ENCODE measurements around the gene GSTA3.

GSTA3 gene

DNA sequence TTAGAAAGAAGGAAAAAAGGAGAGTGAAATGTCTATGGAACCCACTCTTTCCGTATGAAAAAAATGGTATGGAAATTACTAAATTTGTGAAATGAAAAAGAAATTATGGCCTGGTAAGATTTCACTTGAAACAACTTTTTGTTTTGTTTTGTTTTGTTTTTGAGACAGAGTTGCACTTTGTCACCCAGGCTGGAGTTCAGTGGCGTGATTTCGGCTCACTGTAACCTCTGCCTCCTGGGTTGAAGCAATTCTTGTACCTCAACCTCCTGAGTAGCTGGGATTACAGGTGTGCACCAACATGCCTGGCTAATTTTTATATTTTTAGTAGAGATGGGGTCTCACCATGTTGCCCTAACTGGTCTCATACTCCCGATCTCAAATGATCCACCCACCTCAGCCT lies 51.1 kb downstream of the GSTA3 start:
- DNase-seq (ENCODE audit: low read depth), result no peak

DNA sequence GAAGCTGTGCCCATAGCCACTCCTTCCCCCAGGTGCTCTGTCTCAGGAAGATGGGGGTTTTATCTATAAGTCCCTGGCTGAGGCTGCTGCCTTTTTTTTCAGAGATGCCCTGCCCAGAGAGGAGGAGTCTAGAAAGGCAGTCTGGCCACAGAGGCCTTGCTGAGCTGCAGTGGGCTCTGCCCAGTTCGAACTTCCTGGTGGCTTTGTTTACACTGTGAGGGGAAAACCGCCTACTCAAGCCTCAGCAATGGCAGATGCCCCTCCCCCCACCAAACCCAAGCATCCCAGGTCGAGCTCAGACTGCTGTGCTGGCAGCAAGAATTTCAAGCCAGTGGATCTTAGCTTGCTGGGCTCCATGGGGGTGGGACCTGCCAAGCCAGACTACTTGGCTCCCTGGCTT lies 53.4 kb downstream of the GSTA3 start:
- DNase-seq (ENCODE audit: low read depth), result peak; percentile 55

GRCh38 chr6:52849137-52849536 lies 60.4 kb downstream of the GSTA3 start:
- no peak for DNase-seq (ENCODE audit: low read depth)
